GM12878 (cell line): ENCODE results near the gene CAV1.

Experiments used
- EZH2 ChIP-seq: IDR thresholded peaks from 2 replicates; pipeline ENCODE4 v1.6.1; 2012; ENCODE audit warnings: low read depth, mild to moderate bottlenecking, control low read depth, inconsistent platforms, low read length, borderline replicate concordance; ENCODE audit not compliant: control insufficient read depth
- FOXK2 ChIP-seq: fragments of 450-650 bp; IDR thresholded peaks from 2 replicates; pipeline ENCODE4 v1.6.1; 2017; ENCODE audit warnings: mild to moderate bottlenecking, moderate library complexity
- NR2F1 ChIP-seq: fragments of 450-650 bp; conservative IDR thresholded peaks from 2 replicates; pipeline ENCODE4 v1.6.1; 2017; ENCODE audit warnings: mild to moderate bottlenecking
- SIN3A ChIP-seq: IDR thresholded peaks from 2 replicates; pipeline ENCODE4 v1.6.1; 2012; ENCODE audit warnings: low read depth, low read length, improper control_type of control experiment
- TF ChIP-seq, protein P1 (sequence below), 3 experiments: IDR thresholded peaks in 2 of 3; conservative IDR thresholded peaks in 1 of 3; 2 replicates each; pipeline ENCODE4 v1.5.1; 2011; ENCODE audit warnings: low read depth in 3 of 3, low read length in 3 of 3, mild to moderate bottlenecking in 3 of 3, control low read depth in 2 of 3, moderate library complexity in 2 of 3, inconsistent platforms in 1 of 3, mixed read lengths in 1 of 3; ENCODE audit not compliant: control insufficient read depth in 2 of 3, insufficient read depth in 1 of 3; ENCODE audit errors: extremely low read depth in 1 of 3

DNA sequence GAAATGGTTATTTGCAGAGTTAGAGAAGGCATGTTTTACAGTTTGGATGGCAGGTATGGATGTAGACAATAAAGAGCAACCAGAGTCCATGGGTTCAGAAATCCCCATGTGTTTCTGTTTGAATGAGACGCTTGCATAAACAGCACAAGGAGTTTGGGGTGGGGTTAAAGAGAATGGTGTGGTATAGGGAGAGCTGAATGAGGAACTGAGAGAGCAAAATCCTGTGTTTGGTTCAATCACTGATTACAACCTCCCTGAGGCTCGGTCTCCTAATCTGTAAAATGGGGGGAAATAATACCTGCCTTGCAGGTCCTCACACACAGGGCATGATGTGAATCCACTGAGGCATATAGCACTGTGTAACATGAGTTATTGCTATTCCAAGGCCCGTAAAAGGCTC, 23.7 kb downstream of the CAV1 start:
- TF ChIP-seq EZH2 (no peak), NR2F1 (no peak), FOXK2 (no peak), SIN3A (no peak)
- TF ChIP-seq, protein P1, sequence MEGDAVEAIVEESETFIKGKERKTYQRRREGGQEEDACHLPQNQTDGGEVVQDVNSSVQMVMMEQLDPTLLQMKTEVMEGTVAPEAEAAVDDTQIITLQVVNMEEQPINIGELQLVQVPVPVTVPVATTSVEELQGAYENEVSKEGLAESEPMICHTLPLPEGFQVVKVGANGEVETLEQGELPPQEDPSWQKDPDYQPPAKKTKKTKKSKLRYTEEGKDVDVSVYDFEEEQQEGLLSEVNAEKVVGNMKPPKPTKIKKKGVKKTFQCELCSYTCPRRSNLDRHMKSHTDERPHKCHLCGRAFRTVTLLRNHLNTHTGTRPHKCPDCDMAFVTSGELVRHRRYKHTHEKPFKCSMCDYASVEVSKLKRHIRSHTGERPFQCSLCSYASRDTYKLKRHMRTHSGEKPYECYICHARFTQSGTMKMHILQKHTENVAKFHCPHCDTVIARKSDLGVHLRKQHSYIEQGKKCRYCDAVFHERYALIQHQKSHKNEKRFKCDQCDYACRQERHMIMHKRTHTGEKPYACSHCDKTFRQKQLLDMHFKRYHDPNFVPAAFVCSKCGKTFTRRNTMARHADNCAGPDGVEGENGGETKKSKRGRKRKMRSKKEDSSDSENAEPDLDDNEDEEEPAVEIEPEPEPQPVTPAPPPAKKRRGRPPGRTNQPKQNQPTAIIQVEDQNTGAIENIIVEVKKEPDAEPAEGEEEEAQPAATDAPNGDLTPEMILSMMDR (IDR thresholded peaks at IDR 0.05 in 2 of 3, conservative IDR thresholded peaks at IDR 0.05 in 1 of 3; ENCODE audit: control insufficient read depth in 2 of 3, extremely low read depth in 1 of 3, insufficient read depth in 1 of 3, low read depth in 3 of 3, low read length in 3 of 3), result no peak
